B cell (primary cell): Measurements from ENCODE around the gene PATZ1. TPM values are rescaled to one million over a fixed set of nuclear protein-coding genes. Genes with fewer than 3 reads are reported as not detected.

Experiments
- ATAC-seq: fragments of 200-7000 bp; cut with Tn5 transposase; one replicate; pipeline ENCODE4 v1.10.0; 2021; ENCODE audit warnings: low read depth, mild to moderate bottlenecking, moderate number of reproducible peaks, moderate library complexity
- CTCF ChIA-PET: fragments of 350-600 bp; sonication (Branson Sonifier 250); formaldehyde crosslinking; loops from one replicate; lab custom pipeline; 2021; ENCODE audit warnings: antibody characterized with exemption, inconsistent platforms; lab: Charles Lee
- POLR2A ChIA-PET: fragments of 350-600 bp; sonication (Branson Sonifier 250); formaldehyde crosslinking; loops from one replicate; lab custom pipeline; 2021; ENCODE audit warnings: antibody characterized with exemption; lab: Charles Lee
- DNase-seq: peaks from one replicate; pipeline ENCODE4 v3.0.0; 2013
- H2AFZ ChIP-seq: 2 replicates; pipeline ENCODE4 v1.6.1; 2012; ENCODE audit warnings: mild to moderate bottlenecking, low read depth, low read length; ENCODE audit not compliant: insufficient read depth, poor library complexity, severe bottlenecking
- H3K27ac ChIP-seq, 2 donors: 1 replicate in 1 of 2; 2 replicates in 1 of 2; pipeline ENCODE4 v1.5.1; 2012 to 2013; ENCODE audit warnings: low read length in 2 of 2, mild to moderate bottlenecking in 2 of 2, moderate library complexity in 1 of 2
- H3K27me3 ChIP-seq, 4 experiments: fragments of 200-600 bp in 1 of 4; sonication (generic) in 1 of 4; replicated peaks in 1 of 4; 1 replicate in 2 of 4; 2 replicates in 2 of 4; pipeline versions ENCODE4 v1.6.1 to v1.7.0; 2013 to 2016; ENCODE audit warnings: low read length in 3 of 4, mild to moderate bottlenecking in 2 of 4, mixed read lengths in 1 of 4, moderate library complexity in 1 of 4; ENCODE audit not compliant: insufficient read depth in 4 of 4, control insufficient read depth in 3 of 4; ENCODE audit errors: control extremely low read depth in 1 of 4
- H3K36me3 ChIP-seq, 2 experiments: replicated peaks in 1 of 2; 1 replicate in 1 of 2; 2 replicates in 1 of 2; pipeline versions ENCODE4 v1.6.1 to v1.7.1; 2013; ENCODE audit warnings: low read length in 1 of 2; ENCODE audit not compliant: insufficient read depth in 2 of 2, control insufficient read depth in 1 of 2; ENCODE audit errors: control extremely low read depth in 1 of 2, extremely low read depth in 1 of 2
- H3K4me1 ChIP-seq, 2 donors: fragments of 200-600 bp in 1 of 2; sonication (generic) in 1 of 2; 1 replicate in 1 of 2; 2 replicates in 1 of 2; pipeline versions ENCODE4 v1.5.1 to v1.6.1; 2013 to 2017; ENCODE audit warnings: low read length in 2 of 2; ENCODE audit not compliant: control insufficient read depth in 2 of 2, insufficient read depth in 2 of 2
- H3K4me2 ChIP-seq: replicated peaks from 2 replicates; pipeline ENCODE3; 2012; ENCODE audit warnings: mild to moderate bottlenecking, low read depth, low read length; ENCODE audit not compliant: poor library complexity, severe bottlenecking
- H3K4me3 ChIP-seq, 5 experiments: fragments of 200-600 bp in 1 of 5; sonication (generic) in 1 of 5; 1 replicate in 3 of 5; 2 replicates in 2 of 5; pipeline versions ENCODE4 v1.5.1 to v1.7.0; 2011 to 2016; ENCODE audit warnings: low read length in 4 of 5, mild to moderate bottlenecking in 4 of 5, low read depth in 2 of 5, control low read depth in 1 of 5, moderate library complexity in 1 of 5; ENCODE audit not compliant: insufficient read depth in 1 of 5; ENCODE audit errors: control extremely low read depth in 1 of 5, extremely low read depth in 1 of 5
- H3K79me2 ChIP-seq: fragments of 200-600 bp; sonication (generic); one replicate; pipeline ENCODE4 v1.6.0; 2016; ENCODE audit warnings: low read length; ENCODE audit not compliant: control insufficient read depth, insufficient read depth
- H3K9ac ChIP-seq: fragments of 200-600 bp; sonication (generic); 2 replicates; pipeline ENCODE4 v1.6.1; 2017; ENCODE audit warnings: mild to moderate bottlenecking, low read length, moderate library complexity
- H3K9me3 ChIP-seq, 3 donors: one replicate each; pipeline versions ENCODE4 v1.6.1 to v1.7.1; 2013; ENCODE audit warnings: low read length in 2 of 3; ENCODE audit not compliant: control insufficient read depth in 2 of 3, insufficient read depth in 1 of 3; ENCODE audit errors: control extremely low read depth in 1 of 3
- H4K20me1 ChIP-seq: 2 replicates; pipeline ENCODE4 v1.6.0; 2012; ENCODE audit warnings: mild to moderate bottlenecking, low read length; ENCODE audit not compliant: insufficient read depth, control insufficient read depth, poor library complexity, severe bottlenecking
- H3K27ac Mint-ChIP-seq: one replicate; pipeline ENCODE4 v1.8.0; 2021; ENCODE audit warnings: mixed read lengths
- H3K27me3 Mint-ChIP-seq: one replicate; pipeline ENCODE4 v1.8.0; 2021; ENCODE audit warnings: mixed read lengths
- H3K4me1 Mint-ChIP-seq: one replicate; pipeline ENCODE4 v1.8.0; 2021; ENCODE audit warnings: mixed read lengths
- H3K4me3 Mint-ChIP-seq: one replicate; pipeline ENCODE4 v1.8.0; 2021; ENCODE audit warnings: mixed read lengths
- H3K9me3 Mint-ChIP-seq: one replicate; pipeline ENCODE4 v1.8.0; 2022; ENCODE audit warnings: mixed read lengths; ENCODE audit not compliant: insufficient read depth
- CTCF ChIP-seq: fragments of 200-600 bp; IDR thresholded peaks from one replicate; pipeline ENCODE4 v1.8.0; 2022; ENCODE audit warnings: antibody characterized with exemption, mild to moderate bottlenecking
- EZH2 ChIP-seq: IDR thresholded peaks from 2 replicates; pipeline ENCODE4 v1.6.1; 2012; ENCODE audit warnings: borderline replicate concordance, low read depth, mild to moderate bottlenecking, moderate library complexity, low read length; ENCODE audit not compliant: insufficient read depth, poor library complexity, severe bottlenecking
- WGBS: methylation state at CpG from one replicate; pipeline ENCODE4 v1.1.5; 2013; ENCODE audit warnings: missing lambda C conversion rate; ENCODE audit not compliant: insufficient coverage; 5-methylcytosine and 5-hydroxymethylcytosine counted together
- intact Hi-C: fragments of 100-400 bp; cut with micrococcal nuclease; formaldehyde crosslinking; loops from one replicate; pipeline ENCODE4 v1.10.0; 2022
- polyA plus RNA-seq: library from polyadenylated mRNA; depleted of rRNA; stranded (reverse); fragments of >200 nt; gene quantifications from 2 replicates; pipeline ENCODE4 v1.2.3, GENCODE V29; 2012
- total RNA-seq, 2 donors: library from RNA; stranded (reverse); fragments of 120-200 nt in 1 of 2; gene quantifications; 1 replicate in 1 of 2; 2 replicates in 1 of 2; pipeline versions ENCODE4 v1.2.3 to v1.2.4, GENCODE V29; 2013 to 2022

PATZ1 gene
- total and polyA plus RNA-seq, 2 donors (not counting 1 experiment from before 2014, with no cell fraction given) = 35.1 to 47.4 TPM

DNA sequence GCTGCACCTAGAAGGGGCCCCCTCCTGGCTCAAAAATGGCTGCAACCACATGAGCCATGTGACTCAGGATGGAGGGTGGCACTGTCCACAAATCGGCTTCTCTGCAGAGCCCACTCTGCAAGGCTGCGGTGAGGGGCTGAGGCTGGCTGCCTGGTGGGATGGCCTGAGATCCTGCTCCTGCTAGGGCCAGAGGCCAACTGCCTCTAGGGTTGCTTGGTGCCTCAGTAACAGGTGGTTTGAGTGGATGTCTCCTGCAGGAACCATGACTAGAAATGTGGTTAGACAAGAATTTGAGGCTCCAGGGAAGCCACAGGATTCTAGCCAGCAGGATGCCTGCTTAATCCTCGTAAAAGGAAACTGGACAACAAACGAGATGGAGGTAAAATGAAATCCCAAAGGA, 17.1 kb downstream of the PATZ1 start:
- H3K4me3 Mint-ChIP-seq = no peak overlapping the region
- 100% methylated on average over 4 of the region's 4 CpGs for WGBS
- Histone ChIP-seq H3K4me1 (no peaks in the 10 kb centered on the region), H3K27me3 (no peaks in the 10 kb centered on the region), H3K4me3 (no peak overlapping the region), H3K9ac (no peak overlapping the region), H3K79me2 (peaks cover 15% of the 10 kb centered on the region), H3K9me3 (no peaks in the 10 kb centered on the region), H3K27ac (no peak overlapping the region), H3K4me2 (no peak overlapping the region), H2AFZ (no peak overlapping the region), H3K36me3 (peaks cover 1 to 94% of the 10 kb centered on the region in 2 experiments), H4K20me1 (peaks cover 73% of the 10 kb centered on the region)
- ChIA-PET POLR2A (no interaction called here), CTCF (no interaction called here)
- DNase-seq (no peak), ATAC-seq (no peak)
- intact Hi-C loops = no loop called here
- no peak overlapping the region for H3K27ac Mint-ChIP-seq
- no peak for TF ChIP-seq CTCF
- TF ChIP-seq EZH2 = no peak
- no peaks in the 10 kb centered on the region for H3K27me3 Mint-ChIP-seq
- H3K4me1 Mint-ChIP-seq = peaks cover 1% of the 10 kb centered on the region
- H3K9me3 Mint-ChIP-seq = no peaks in the 10 kb centered on the region

- no peak overlapping the region for H3K9ac ChIP-seq
- intact Hi-C loops = no loop called here
- POLR2A ChIA-PET = no interaction called here
Observed at GRCh38 chr22:31328544-31328960, 17.6 kb downstream of the PATZ1 start.

More at GRCh38 chr22:31328544-31328960, 17.6 kb downstream of the PATZ1 start:
- DNase-seq (no peak), ATAC-seq (no peak)
- CTCF ChIA-PET = no interaction called here
- Histone ChIP-seq H3K4me1 (no peaks in the 10 kb centered on the region), H3K27ac (no peak overlapping the region), H3K4me3 (no peak overlapping the region), H3K27me3 (no peaks in the 10 kb centered on the region), H3K4me2 (no peak overlapping the region), H3K9me3 (no peaks in the 10 kb centered on the region), H3K79me2 (peaks cover 11% of the 10 kb centered on the region), H3K36me3 (peaks cover 1 to 93% of the 10 kb centered on the region in 2 experiments), H4K20me1 (peaks cover 68% of the 10 kb centered on the region), H2AFZ (no peak overlapping the region)
- H3K4me3 Mint-ChIP-seq = no peak overlapping the region
- peaks cover 1% of the 10 kb centered on the region for H3K4me1 Mint-ChIP-seq
- 98% methylated on average over 10 of the region's 13 CpGs for WGBS
- H3K9me3 Mint-ChIP-seq = no peaks in the 10 kb centered on the region
- TF ChIP-seq CTCF (no peak), EZH2 (no peak)
- H3K27me3 Mint-ChIP-seq = no peaks in the 10 kb centered on the region
- no peak overlapping the region for H3K27ac Mint-ChIP-seq
